H1 (cell line): ENCODE data around the gene TTC28. TPM values are rescaled to one million over a fixed set of nuclear protein-coding genes. Genes with fewer than 3 reads are reported as not detected.

ENCODE experiments used
- CTCF ChIA-PET: fragments of 300-600 bp; sonication (Branson Sonifier 250); formaldehyde crosslinking; loops from one replicate; lab custom pipeline; 2021; ENCODE audit not compliant: partially characterized antibody; lab: Charles Lee
- POLR2A ChIA-PET: fragments of 300-600 bp; sonication (Branson Sonifier 250); formaldehyde crosslinking; loops from one replicate; lab custom pipeline; 2021; ENCODE audit warnings: inconsistent platforms; ENCODE audit not compliant: partially characterized antibody; lab: Charles Lee
- DNase-seq, 2 experiments: peaks; one replicate each; pipeline versions ENCODE4 v3.0.0 to v3.0.0-alpha.2; 2010 to 2022; ENCODE audit warnings: low spot score in 2 of 2, low read depth in 1 of 2, mixed read lengths in 1 of 2
- FAIRE-seq: peaks from 2 replicates; lab custom pipeline; 2011; peaks lifted over from hg19 to GRCh38; lab: Jason Lieb, UNC
- H2AFZ ChIP-seq: 2 replicates; pipeline ENCODE4 v1.8.1; 2012; ENCODE audit warnings: low read length, inconsistent platforms
- H2AK5ac ChIP-seq: 2 replicates; pipeline ENCODE4 v1.6.1; 2013; ENCODE audit warnings: low read depth, low read length
- H2BK120ac ChIP-seq: replicated peaks from 2 replicates; pipeline ENCODE3; 2013; ENCODE audit warnings: low read depth, low read length, inconsistent platforms
- H2BK12ac ChIP-seq: 2 replicates; pipeline ENCODE4 v1.6.1; 2013; ENCODE audit warnings: low read depth, low read length
- H2BK15ac ChIP-seq: 2 replicates; pipeline ENCODE4 v1.6.1; 2013; ENCODE audit warnings: low read length
- H2BK20ac ChIP-seq: 2 replicates; pipeline ENCODE4 v1.6.1; 2013; ENCODE audit warnings: low read length
- H2BK5ac ChIP-seq: 2 replicates; pipeline ENCODE4 v1.6.1; 2013; ENCODE audit warnings: low read depth, low read length
- H3K14ac ChIP-seq: 2 replicates; pipeline ENCODE4 v1.6.1; 2013; ENCODE audit warnings: inconsistent platforms; ENCODE audit not compliant: insufficient read length
- H3K18ac ChIP-seq: 2 replicates; pipeline ENCODE4 v1.6.1; 2013; ENCODE audit warnings: low read length; ENCODE audit errors: extremely low read depth
- H3K23ac ChIP-seq: 2 replicates; pipeline ENCODE4 v1.6.1; 2013; ENCODE audit warnings: inconsistent platforms; ENCODE audit not compliant: insufficient read length
- H3K23me2 ChIP-seq: 2 replicates; pipeline ENCODE4 v1.6.1; 2013; ENCODE audit warnings: low read depth, low read length
- H3K27ac ChIP-seq: 2 replicates; pipeline ENCODE4 v1.6.1; 2011; ENCODE audit warnings: low read depth, low read length, inconsistent platforms
- H3K27me3 ChIP-seq, 4 experiments: replicated peaks in 1 of 4; 1 replicate in 1 of 4; 2 replicates in 3 of 4; pipeline versions ENCODE4 v1.6.1 to v1.8.1; 2011 to 2013; ENCODE audit warnings: low read length in 3 of 4, mild to moderate bottlenecking in 3 of 4, inconsistent platforms in 2 of 4, mixed read lengths in 2 of 4, moderate library complexity in 1 of 4; ENCODE audit not compliant: control insufficient read depth in 3 of 4, insufficient read depth in 3 of 4; ENCODE audit errors: extremely low read depth in 1 of 4
- H3K36me3 ChIP-seq, 4 experiments: 2 replicates each; pipeline versions ENCODE4 v1.6.1 to v1.8.1; 2011 to 2013; ENCODE audit warnings: mild to moderate bottlenecking in 4 of 4, low read length in 3 of 4, moderate library complexity in 2 of 4, control low read depth in 1 of 4, inconsistent platforms in 1 of 4; ENCODE audit not compliant: insufficient read depth in 4 of 4, control insufficient read depth in 2 of 4
- H3K4ac ChIP-seq: replicated peaks from 2 replicates; pipeline ENCODE3; 2013; ENCODE audit warnings: low read length, low read depth, mixed read lengths, inconsistent platforms; ENCODE audit not compliant: insufficient read length
- H3K4me1 ChIP-seq, 4 experiments: replicated peaks in 1 of 4; 1 replicate in 1 of 4; 2 replicates in 3 of 4; pipeline versions ENCODE4 v1.6.1 to v1.8.1; 2011 to 2013; ENCODE audit warnings: low read length in 3 of 4, inconsistent platforms in 2 of 4, mixed read lengths in 1 of 4; ENCODE audit not compliant: insufficient read depth in 4 of 4, control insufficient read depth in 3 of 4
- H3K4me2 ChIP-seq, 2 experiments: 2 replicates each; pipeline versions ENCODE4 v1.6.1 to v1.8.1; 2011 to 2013; ENCODE audit warnings: low read depth in 2 of 2, low read length in 2 of 2, control low read depth in 1 of 2, inconsistent platforms in 1 of 2, mild to moderate bottlenecking in 1 of 2; ENCODE audit not compliant: insufficient read depth in 1 of 2
- H3K4me3 ChIP-seq, 4 experiments: fragments of 200-600, 300-600 bp in 1 of 4; sonication (generic), shearing (Covaris generic), sonication (Bioruptor Twin) in 1 of 4; 2 replicates each; pipeline versions ENCODE4 v1.5.1 to v1.8.1; 2011 to 2016; ENCODE audit warnings: low read length in 4 of 4, low read depth in 3 of 4, control low read depth in 2 of 4, inconsistent platforms in 2 of 4, mild to moderate bottlenecking in 2 of 4, mixed read lengths in 1 of 4, moderate library complexity in 1 of 4; ENCODE audit not compliant: insufficient read depth in 2 of 4; ENCODE audit errors: extremely low read depth in 1 of 4
- H3K56ac ChIP-seq: replicated peaks from 2 replicates; pipeline ENCODE3; 2013; ENCODE audit warnings: low read depth, mild to moderate bottlenecking, mixed read lengths, low read length, inconsistent platforms; ENCODE audit not compliant: insufficient read length
- H3K79me1 ChIP-seq: 2 replicates; pipeline ENCODE4 v1.6.1; 2013; ENCODE audit warnings: low read depth, low read length, control low read depth
- H3K79me2 ChIP-seq, 2 experiments: 2 replicates each; pipeline versions ENCODE4 v1.6.1 to v1.8.1; 2012 to 2013; ENCODE audit warnings: low read length in 2 of 2, mild to moderate bottlenecking in 2 of 2, inconsistent platforms in 1 of 2; ENCODE audit not compliant: insufficient read depth in 2 of 2, control insufficient read depth in 1 of 2
- H3K9ac ChIP-seq, 4 experiments: replicated peaks in 1 of 4; 1 replicate in 1 of 4; 2 replicates in 3 of 4; pipeline versions ENCODE4 v1.6.1 to v1.8.1; 2011 to 2013; ENCODE audit warnings: low read depth in 3 of 4, low read length in 3 of 4, control low read depth in 2 of 4, mild to moderate bottlenecking in 2 of 4, moderate library complexity in 2 of 4, inconsistent platforms in 1 of 4; ENCODE audit errors: extremely low read depth in 1 of 4
- H3K9me3 ChIP-seq, 2 experiments: 2 replicates each; pipeline versions ENCODE4 v1.6.1 to v1.8.1; 2012 to 2013; ENCODE audit warnings: mild to moderate bottlenecking in 2 of 2, moderate library complexity in 2 of 2, control low read depth in 1 of 2, inconsistent platforms in 1 of 2, low read depth in 1 of 2, low read length in 1 of 2, mixed read lengths in 1 of 2; ENCODE audit not compliant: insufficient read depth in 2 of 2
- H4K20me1 ChIP-seq, 2 experiments: replicated peaks in 1 of 2; 2 replicates each; pipeline versions ENCODE3 to v1.8.1; 2011 to 2013; ENCODE audit warnings: inconsistent platforms in 2 of 2, low read length in 2 of 2, mild to moderate bottlenecking in 1 of 2; ENCODE audit not compliant: insufficient read depth in 2 of 2, control insufficient read depth in 1 of 2
- H4K5ac ChIP-seq: 2 replicates; pipeline ENCODE4 v1.6.1; 2013; ENCODE audit warnings: low read length, low read depth, mixed read lengths, inconsistent platforms; ENCODE audit not compliant: insufficient read length
- H4K8ac ChIP-seq: 2 replicates; pipeline ENCODE4 v1.8.0; 2013; ENCODE audit warnings: mild to moderate bottlenecking, moderate library complexity, low read length, inconsistent platforms; ENCODE audit not compliant: insufficient read depth; ENCODE audit errors: extremely low read depth
- H4K91ac ChIP-seq: replicated peaks from 2 replicates; pipeline ENCODE3; 2013; ENCODE audit warnings: low read length, mixed read lengths, inconsistent platforms; ENCODE audit not compliant: insufficient read length
- ATF2 ChIP-seq: IDR thresholded peaks from 2 replicates; pipeline ENCODE4 v1.6.1; 2012; ENCODE audit warnings: low read length, inconsistent platforms
- ATF3 ChIP-seq: IDR thresholded peaks from 2 replicates; pipeline ENCODE4 v1.6.1; 2011; ENCODE audit warnings: low read depth, mild to moderate bottlenecking, low read length; ENCODE audit not compliant: insufficient read depth
- CBX8 ChIP-seq: fragments of 300-800, 300-1000 bp; sonication (generic); IDR thresholded peaks from 2 replicates; pipeline ENCODE4 v1.7.1; 2016; ENCODE audit warnings: low read depth, low read length, borderline replicate concordance
- CEBPB ChIP-seq: IDR thresholded peaks from 2 replicates; pipeline ENCODE4 v1.6.1; 2012; ENCODE audit warnings: low read depth, low read length
- EP300 ChIP-seq, 2 experiments: IDR thresholded peaks; 1 replicate in 1 of 2; 2 replicates in 1 of 2; pipeline ENCODE4 v1.6.1; 2011 to 2012; ENCODE audit warnings: low read depth in 2 of 2, low read length in 2 of 2, mild to moderate bottlenecking in 2 of 2, borderline replicate concordance in 1 of 2, inconsistent platforms in 1 of 2, moderate library complexity in 1 of 2
- EZH2 ChIP-seq: fragments of 200-600 bp; sonication (generic); IDR thresholded peaks from 2 replicates; pipeline ENCODE4 v1.7.1; 2012; ENCODE audit warnings: low read depth, mild to moderate bottlenecking, moderate library complexity, low read length, inconsistent platforms; ENCODE audit not compliant: severe bottlenecking
- FOSL1 ChIP-seq: IDR thresholded peaks from 2 replicates; pipeline ENCODE4 v1.6.1; 2011; ENCODE audit warnings: mild to moderate bottlenecking, low read depth, low read length, moderate library complexity; ENCODE audit not compliant: insufficient read depth
- GABPA ChIP-seq: IDR thresholded peaks from 2 replicates; pipeline ENCODE4 v1.6.1; 2011; ENCODE audit warnings: mild to moderate bottlenecking, low read length, moderate library complexity, borderline replicate concordance; ENCODE audit not compliant: insufficient read depth
- JUN ChIP-seq: IDR thresholded peaks from 2 replicates; pipeline ENCODE4 v1.6.1; 2011; ENCODE audit warnings: low read depth, mild to moderate bottlenecking, improper control_type of control experiment, low read length
- NRF1 ChIP-seq: IDR thresholded peaks from 2 replicates; pipeline ENCODE4 v1.6.1; 2011; ENCODE audit warnings: mild to moderate bottlenecking, low read depth, low read length, improper control_type of control experiment
- POLR2A ChIP-seq, 2 experiments: IDR thresholded peaks; 1 replicate in 1 of 2; 2 replicates in 1 of 2; pipeline ENCODE4 v1.6.1; 2011; ENCODE audit warnings: low read depth in 2 of 2, low read length in 2 of 2, mild to moderate bottlenecking in 2 of 2; ENCODE audit errors: control extremely low read depth in 1 of 2
- WGBS, 2 experiments: shearing (Covaris generic) in 1 of 2; methylation state at CpG; one replicate each; pipeline versions ENCODE4 v1.1.6 to v1.1.7; 2013 to 2015; ENCODE audit warnings: low lambda C conversion rate in 2 of 2, mixed read lengths in 2 of 2, inconsistent platforms in 1 of 2, low coverage in 1 of 2, missing lambda C conversion rate in 1 of 2; ENCODE audit not compliant: insufficient replicate concordance in 2 of 2, insufficient coverage in 1 of 2, insufficient read length in 1 of 2; ENCODE audit errors: extremely low coverage in 1 of 2, missing lambda C conversion rate in 1 of 2; 5-methylcytosine and 5-hydroxymethylcytosine counted together
- polyA plus RNA-seq, 7 experiments: library from polyadenylated mRNA; depleted of rRNA in 3 of 7; stranded (reverse) in 5 of 7; unstranded in 2 of 7; fragments of >200 nt in 5 of 7; fragments of 200-250 nt in 2 of 7; gene quantifications; 1 replicate in 5 of 7; 2 replicates in 1 of 7; 4 replicates in 1 of 7; pipeline versions ENCODE4 v1.2.1 to v1.2.3, GENCODE V29; 2011 to 2013; ENCODE audit warnings: missing spikeins in 2 of 7, mixed read lengths in 2 of 7
- total RNA-seq: library from RNA; stranded (reverse); fragmentation: NEBNext Ultra II Directional; extraction: Animal tissue kit (Norgen Biotek cat#: 25700); gene quantifications from 2 replicates; pipeline ENCODE4 v1.2.1, GENCODE V29; 2021

TTC28 gene
- total and polyA plus RNA-seq, 2 of the 8 experiments (the other 6 are each of a cell fraction or from before 2014, with no cell fraction given), result 2.6 to 12.6 TPM

- no peak overlapping the region for H2AK5ac ChIP-seq
- H3K4me1 ChIP-seq, result no peaks in the 10 kb centered on the region
- no peak overlapping the region for H2AFZ ChIP-seq
- H3K27ac ChIP-seq, result no peak overlapping the region
- H3K9me3 ChIP-seq, result no peaks in the 10 kb centered on the region
- H3K79me1 ChIP-seq, result no peaks in the 10 kb centered on the region
- no peaks in the 10 kb centered on the region for H3K27me3 ChIP-seq
- H3K36me3 ChIP-seq, result no peaks in the 10 kb centered on the region
- no peak overlapping the region for H3K9ac ChIP-seq
- H3K23me2 ChIP-seq, result no peaks in the 10 kb centered on the region
- H3K18ac ChIP-seq, result no peak overlapping the region
- no peak overlapping the region for H4K5ac ChIP-seq
- DNase-seq, result no peak
- no peak overlapping the region for H3K56ac ChIP-seq
- H2BK120ac ChIP-seq, result no peak overlapping the region
- no peaks in the 10 kb centered on the region for H3K79me2 ChIP-seq
- no peak overlapping the region for H3K14ac ChIP-seq
- H4K91ac ChIP-seq, result no peak overlapping the region
- no peak overlapping the region for H3K4ac ChIP-seq
- ChIA-PET POLR2A (interaction anchor here (0.6 kb wide), 1 partner anchor 863 kb away, joined by 3 read pairs; no protein-coding TSS in a partner anchor), CTCF (no interaction called here)
- no peak overlapping the region for H4K8ac ChIP-seq
- WGBS, 2 experiments, result 91% methylated on average over 3 of the region's 3 CpGs; no CpG with 5 or more reads in 1 of the 2 experiments
- no peak overlapping the region for H2BK12ac ChIP-seq
- H4K20me1 ChIP-seq, result no peaks in the 10 kb centered on the region
- no peak overlapping the region for H3K4me3 ChIP-seq
- H2BK5ac ChIP-seq, result no peak overlapping the region
- no peak overlapping the region for H2BK15ac ChIP-seq
- no peak overlapping the region for H3K4me2 ChIP-seq
- no peak overlapping the region for H2BK20ac ChIP-seq
- no peak overlapping the region for H3K23ac ChIP-seq
- no peak for FAIRE-seq
- TF ChIP-seq ATF3 (no peak), CEBPB (no peak), JUN (no peak), FOSL1 (no peak), ATF2 (no peak), EZH2 (no peak), CBX8 (no peak), GABPA (no peak), EP300 (IDR thresholded peaks at IDR 0.05; ENCODE audit: borderline replicate concordance in 1 of 2, low read depth in 2 of 2, low read length in 2 of 2) (no peak), NRF1 (no peak), POLR2A (IDR thresholded peaks at IDR 0.05; ENCODE audit: control extremely low read depth in 1 of 2, low read depth in 2 of 2, low read length in 2 of 2) (no peak)
Measured at GRCh38 chr22:28570696-28571373, 108.8 kb downstream of the TTC28 start.
